Duodenal mucosa (tissue), 2 donors: ENCODE measurements around the gene C1RL.
"Not testable (repeated sequence)": the region's sequence is repeated elsewhere in the genome, so short reads cannot be mapped to it uniquely, and the experiment has no call there.

Experiments used
- H3K27ac ChIP-seq: one replicate; pipeline ENCODE4 v1.7.0; 2013; ENCODE audit warnings: low read depth, low read length
- H3K27me3 ChIP-seq, 2 donors: one replicate each; pipeline ENCODE4 v1.7.0; 2013; ENCODE audit warnings: low read length in 2 of 2, control low read depth in 1 of 2; ENCODE audit not compliant: insufficient read depth in 2 of 2, control insufficient read depth in 1 of 2
- H3K36me3 ChIP-seq, 2 donors: one replicate each; pipeline ENCODE4 v1.7.0; 2013; ENCODE audit warnings: low read length in 2 of 2, control low read depth in 1 of 2; ENCODE audit not compliant: insufficient read depth in 2 of 2, control insufficient read depth in 1 of 2
- H3K4me1 ChIP-seq, 2 donors: one replicate each; pipeline ENCODE4 v1.7.0; 2013; ENCODE audit warnings: low read length in 2 of 2, control low read depth in 1 of 2; ENCODE audit not compliant: insufficient read depth in 2 of 2, control insufficient read depth in 1 of 2
- H3K4me3 ChIP-seq, 2 donors: one replicate each; pipeline ENCODE4 v1.7.0; 2013; ENCODE audit warnings: low read length in 2 of 2, low read depth in 1 of 2
- H3K9ac ChIP-seq, 2 donors: one replicate each; pipeline ENCODE4 v1.7.0; 2013; ENCODE audit warnings: low read length in 2 of 2, low read depth in 1 of 2
- H3K9me3 ChIP-seq, 2 donors: one replicate each; pipeline ENCODE4 v1.7.0; 2013; ENCODE audit warnings: low read length in 2 of 2, control low read depth in 1 of 2; ENCODE audit not compliant: control insufficient read depth in 1 of 2

C1RL gene

DNA sequence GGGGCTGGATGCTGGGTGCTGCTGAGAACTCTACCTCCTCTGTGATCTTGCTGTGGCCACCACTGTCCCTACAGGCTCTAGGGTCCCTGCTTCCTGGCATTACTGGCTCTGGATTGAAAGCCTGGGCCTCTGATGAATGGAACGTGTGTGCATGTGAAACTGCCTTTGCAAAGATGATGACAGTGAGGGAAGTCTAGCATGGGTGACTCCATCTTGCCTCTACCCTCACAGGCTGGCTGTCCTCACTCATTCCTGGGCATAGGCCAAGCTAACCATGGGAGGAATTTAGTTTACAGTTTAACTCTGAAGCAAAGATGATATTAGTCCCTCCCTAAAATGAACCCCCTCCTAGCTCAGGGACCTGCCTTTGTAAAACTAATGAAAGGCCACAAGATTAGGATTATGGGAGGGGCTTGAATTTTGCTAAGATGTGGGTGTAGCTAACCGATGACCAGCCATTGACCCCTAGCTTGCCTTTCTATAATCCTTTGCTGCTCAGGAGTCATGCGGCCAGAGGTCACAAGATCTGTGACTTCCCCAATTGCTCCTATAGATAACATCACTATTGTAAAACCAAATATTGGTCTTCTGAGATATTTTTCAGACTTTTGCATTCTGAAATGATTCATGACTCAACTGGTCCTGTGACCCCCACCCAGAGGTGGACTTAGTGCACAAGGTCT is 50.7 kb downstream of the C1RL start:
- Histone ChIP-seq H3K27ac (no peak overlapping the region), H3K9me3 (no peaks in the 10 kb centered on the region), H3K27me3 (no peaks in the 10 kb centered on the region), H3K36me3 (no peaks in the 10 kb centered on the region), H3K4me3 (no peak overlapping the region), H3K4me1 (no peaks in the 10 kb centered on the region), H3K9ac (no peak overlapping the region)

DNA sequence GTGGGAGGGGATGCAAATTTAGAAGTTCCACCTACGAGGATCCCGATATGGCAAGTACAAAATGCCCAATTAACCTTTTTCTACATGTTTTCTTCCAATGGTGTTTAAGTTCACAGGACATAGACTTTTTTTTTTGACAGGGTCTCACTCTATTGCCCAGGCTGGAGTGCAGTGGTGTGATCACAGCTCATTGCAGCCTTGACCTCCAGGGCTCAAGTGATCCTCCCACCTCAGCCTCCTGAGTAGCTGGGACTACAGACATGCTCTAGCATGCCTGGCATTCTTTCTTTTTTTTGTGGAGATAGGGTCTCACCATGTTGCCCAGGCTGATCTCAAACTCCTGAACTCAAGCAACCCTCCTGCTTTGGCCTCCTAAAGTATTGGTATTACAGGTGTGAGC is 53.3 kb downstream of the C1RL start:
- H3K4me1 ChIP-seq, H3K27ac ChIP-seq, H3K36me3 ChIP-seq, H3K9ac ChIP-seq, H3K4me3 ChIP-seq, H3K27me3 ChIP-seq, H3K9me3 ChIP-seq: not testable (repeated sequence)

DNA sequence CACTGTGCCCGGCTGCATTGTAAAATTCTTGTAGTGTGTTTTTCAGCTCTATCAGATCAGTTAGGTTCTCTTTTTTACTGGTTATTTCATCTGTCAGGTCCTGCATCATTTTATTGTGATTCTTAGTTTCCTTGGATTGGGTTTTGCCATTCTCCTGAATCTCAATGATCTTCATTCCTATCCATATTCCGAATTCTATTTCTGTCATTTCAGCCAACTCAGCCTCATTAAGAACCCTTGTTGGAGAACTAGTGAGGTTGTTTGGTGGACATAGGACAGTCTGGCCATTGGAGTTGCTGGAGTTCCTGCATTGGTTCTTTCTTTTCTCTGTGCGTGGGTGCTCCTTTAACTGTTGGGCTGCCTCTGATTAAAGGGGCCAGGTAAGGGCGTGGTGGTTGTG is 54.1 kb downstream of the C1RL start:
- Histone ChIP-seq H3K9ac (no peak overlapping the region), H3K27ac (no peak overlapping the region), H3K36me3 (no peaks in the 10 kb centered on the region), H3K4me3 (no peak overlapping the region), H3K27me3 (no peaks in the 10 kb centered on the region), H3K4me1 (no peaks in the 10 kb centered on the region), H3K9me3 (no peaks in the 10 kb centered on the region)

DNA sequence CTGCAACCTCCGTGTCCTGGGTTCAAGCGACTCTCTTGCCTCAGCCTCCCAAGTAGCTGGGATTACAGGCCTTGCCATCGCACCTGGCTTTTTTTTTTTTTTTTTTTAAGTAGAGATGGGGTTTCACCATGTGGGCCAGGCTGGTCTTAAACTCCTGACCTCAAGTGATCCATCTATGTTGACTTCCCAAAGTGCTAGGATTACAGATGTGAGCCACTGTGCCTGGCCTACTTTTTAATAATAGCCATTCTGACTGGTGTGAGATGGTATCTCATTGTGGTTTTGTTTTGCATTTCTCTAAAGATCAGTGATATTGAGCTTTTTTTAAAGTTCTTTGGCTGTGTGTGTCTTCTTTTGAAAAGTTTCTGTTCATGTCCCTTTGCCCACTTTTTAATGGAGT is 59.0 kb downstream of the C1RL start:
- H3K27ac ChIP-seq, H3K4me1 ChIP-seq: not testable (repeated sequence)

DNA sequence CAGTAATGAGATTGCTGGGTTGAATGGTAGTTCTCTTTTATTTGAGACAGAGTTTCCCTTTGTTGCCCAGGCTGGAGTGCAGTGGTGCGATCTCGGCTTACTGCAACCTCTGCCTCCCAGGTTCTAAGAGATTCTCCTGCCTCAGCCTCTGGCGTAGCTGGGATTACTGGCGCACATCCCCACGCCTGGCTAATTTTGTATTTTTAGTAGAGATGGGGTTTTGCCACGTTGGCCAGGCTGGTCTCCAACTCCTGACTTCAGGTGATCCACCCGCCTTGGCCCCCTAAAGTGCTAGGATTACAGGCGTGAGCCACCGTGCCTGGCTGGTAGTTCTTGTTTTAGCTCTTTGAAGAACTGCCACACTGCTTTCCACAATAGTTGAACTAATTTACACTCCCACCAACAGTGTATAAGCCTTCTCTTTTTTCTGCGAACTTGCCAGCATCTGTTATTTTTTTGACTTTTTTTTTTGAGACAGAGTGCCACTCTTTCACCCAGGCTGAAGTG is 59.5 kb downstream of the C1RL start:
- not testable (repeated sequence) for H3K9me3 ChIP-seq, H3K4me3 ChIP-seq, H3K36me3 ChIP-seq, H3K9ac ChIP-seq, H3K4me1 ChIP-seq, H3K27ac ChIP-seq, H3K27me3 ChIP-seq

More for the DNA sequence above, 59.0 kb downstream of the C1RL start:
- not testable (repeated sequence) for H3K36me3 ChIP-seq, H3K4me3 ChIP-seq, H3K9me3 ChIP-seq, H3K27me3 ChIP-seq, H3K9ac ChIP-seq

DNA sequence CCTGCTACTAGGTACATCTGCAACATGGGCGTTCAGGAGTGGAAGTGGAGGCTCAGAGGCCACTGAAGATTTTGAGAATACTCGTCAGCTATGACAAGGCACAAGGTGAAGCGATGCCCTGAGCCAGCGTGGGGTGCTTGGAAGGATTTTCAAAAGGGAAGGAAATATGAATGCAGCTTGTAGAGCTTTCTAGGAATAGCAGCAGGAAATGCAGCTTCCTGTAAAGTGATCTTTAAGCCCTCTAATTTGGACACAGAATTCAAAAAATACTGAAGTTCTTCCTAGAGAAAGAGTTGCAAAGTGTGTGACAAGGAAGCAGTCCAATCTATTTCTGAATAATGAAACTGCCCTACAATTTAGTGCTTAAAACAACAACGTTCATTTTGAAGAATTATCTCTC is 61.7 kb downstream of the C1RL start:
- Histone ChIP-seq H3K9me3 (no peaks in the 10 kb centered on the region), H3K36me3 (no peaks in the 10 kb centered on the region), H3K27ac (no peak overlapping the region), H3K4me3 (no peak overlapping the region), H3K9ac (no peak overlapping the region), H3K4me1 (no peaks in the 10 kb centered on the region), H3K27me3 (no peaks in the 10 kb centered on the region)

DNA sequence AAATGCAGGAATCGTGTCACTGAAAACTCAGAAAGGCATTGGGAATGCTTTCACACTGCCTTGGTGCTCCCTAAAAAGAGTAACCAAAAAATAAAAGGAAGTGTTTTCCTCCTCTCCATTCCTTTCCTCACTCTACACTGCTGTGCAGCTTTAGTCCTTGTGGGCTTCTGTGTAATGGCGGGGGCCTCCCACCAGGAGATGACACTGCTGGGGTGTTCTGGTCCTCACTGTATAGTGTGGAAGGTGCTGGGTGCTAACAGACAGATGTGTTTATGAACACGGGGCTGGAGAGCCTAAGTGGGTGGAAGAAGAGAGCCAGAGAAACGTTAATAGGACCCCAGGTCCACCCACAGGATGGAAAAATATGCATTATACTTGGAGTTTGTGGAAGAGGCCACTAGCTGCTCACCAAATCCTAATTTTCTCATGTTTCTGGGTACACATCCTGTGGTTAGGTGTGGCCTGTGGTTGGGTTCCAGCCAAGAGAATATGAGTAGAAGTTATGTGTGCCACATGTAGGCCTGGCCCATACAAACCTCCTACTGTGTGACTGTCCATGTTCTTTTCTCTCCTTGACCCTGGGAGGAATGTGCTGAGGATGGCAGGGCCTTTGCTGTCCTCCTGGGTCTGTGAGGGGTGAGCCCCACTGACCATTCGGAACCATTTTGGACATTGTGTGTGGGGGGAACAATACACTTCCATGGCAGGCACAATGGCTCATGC is 62.5 kb downstream of the C1RL start:
- H3K27ac ChIP-seq = no peak overlapping the region
- no peaks in the 10 kb centered on the region for H3K36me3 ChIP-seq
- H3K4me1 ChIP-seq = no peaks in the 10 kb centered on the region
- no peak overlapping the region for H3K4me3 ChIP-seq
- H3K9me3 ChIP-seq = no peaks in the 10 kb centered on the region
- no peak overlapping the region for H3K9ac ChIP-seq
- H3K27me3 ChIP-seq = no peaks in the 10 kb centered on the region

DNA sequence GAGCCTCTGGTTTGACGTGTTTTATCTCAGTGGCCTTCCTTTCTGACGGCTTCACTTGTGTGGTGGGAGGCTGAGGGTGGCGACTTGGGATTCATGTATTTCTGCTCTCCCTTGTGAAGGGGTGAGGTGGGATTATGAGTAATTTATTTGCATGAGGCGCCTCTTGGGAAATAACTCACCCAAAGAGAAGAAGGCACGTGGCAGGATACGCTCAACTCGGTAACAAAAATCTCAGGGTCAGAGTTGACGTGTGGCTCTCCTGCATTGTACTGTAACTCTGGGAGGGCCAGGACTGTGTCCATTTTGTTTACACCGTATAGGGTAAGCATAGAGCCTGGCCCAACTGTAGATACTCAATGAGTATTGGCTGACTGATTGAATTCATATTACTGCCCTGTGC is 63.1 kb downstream of the C1RL start:
- Histone ChIP-seq H3K27ac (no peak overlapping the region), H3K4me1 (no peaks in the 10 kb centered on the region), H3K27me3 (no peaks in the 10 kb centered on the region), H3K4me3 (no peak overlapping the region), H3K9ac (no peak overlapping the region), H3K36me3 (no peaks in the 10 kb centered on the region), H3K9me3 (no peaks in the 10 kb centered on the region)
